H9 (cell line): ENCODE results near the gene AR. TPM values are rescaled to one million over a fixed set of nuclear protein-coding genes. Genes with fewer than 3 reads are reported as not detected.

Source experiments
- DNase-seq: peaks from one replicate; pipeline ENCODE4 v3.0.0-alpha.2; 2017
- H2AFZ ChIP-seq: one replicate; pipeline ENCODE4 v1.6.1; 2013; ENCODE audit warnings: mild to moderate bottlenecking, low read length, control low read depth, moderate library complexity
- H2AK5ac ChIP-seq: 2 replicates; pipeline ENCODE4 v1.6.1; 2013; ENCODE audit warnings: low read length, control low read depth, mixed read lengths; ENCODE audit not compliant: insufficient read length
- H2BK120ac ChIP-seq: one replicate; pipeline ENCODE4 v1.6.1; 2013; ENCODE audit warnings: low read depth, mild to moderate bottlenecking, low read length, control low read depth, inconsistent platforms; ENCODE audit not compliant: poor library complexity, severe bottlenecking
- H2BK12ac ChIP-seq: 2 replicates; pipeline ENCODE4 v1.6.1; 2013; ENCODE audit warnings: low read length, control low read depth, mixed read lengths, low read depth; ENCODE audit not compliant: insufficient read length
- H2BK15ac ChIP-seq: 2 replicates; pipeline ENCODE4 v1.6.1; 2013; ENCODE audit warnings: low read depth, low read length, control low read depth
- H2BK20ac ChIP-seq: one replicate; pipeline ENCODE4 v1.6.1; 2013; ENCODE audit warnings: low read depth, mild to moderate bottlenecking, low read length, control low read depth, inconsistent platforms; ENCODE audit not compliant: poor library complexity, severe bottlenecking
- H2BK5ac ChIP-seq: 2 replicates; pipeline ENCODE4 v1.6.1; 2013; ENCODE audit warnings: low read length, control low read depth, mixed read lengths; ENCODE audit not compliant: insufficient read length
- H3K14ac ChIP-seq: 2 replicates; pipeline ENCODE4 v1.6.1; 2013; ENCODE audit warnings: low read length, control low read depth; ENCODE audit not compliant: insufficient read depth
- H3K18ac ChIP-seq: 2 replicates; pipeline ENCODE4 v1.6.1; 2013; ENCODE audit warnings: low read depth, mild to moderate bottlenecking, mixed read lengths, low read length, control low read depth; ENCODE audit not compliant: insufficient read length
- H3K23ac ChIP-seq: 2 replicates; pipeline ENCODE4 v1.6.1; 2013; ENCODE audit warnings: low read length, control low read depth, mixed read lengths, low read depth; ENCODE audit not compliant: insufficient read length
- H3K23me2 ChIP-seq: 2 replicates; pipeline ENCODE4 v1.6.1; 2013; ENCODE audit warnings: low read depth, mild to moderate bottlenecking, mixed read lengths, low read length, control low read depth; ENCODE audit not compliant: insufficient read length, poor library complexity, severe bottlenecking
- H3K27ac ChIP-seq: 2 replicates; pipeline ENCODE4 v1.5.1; 2013; ENCODE audit warnings: low read length, control low read depth, mixed read lengths, low read depth; ENCODE audit not compliant: insufficient read length
- H3K27me3 ChIP-seq: 2 replicates; pipeline ENCODE4 v1.6.1; 2013; ENCODE audit warnings: low read length, control low read depth, inconsistent platforms; ENCODE audit not compliant: insufficient read depth
- H3K4ac ChIP-seq: 2 replicates; pipeline ENCODE4 v1.6.1; 2013; ENCODE audit warnings: low read depth, mild to moderate bottlenecking, control low read depth, inconsistent platforms, low read length, moderate library complexity
- H3K4me1 ChIP-seq: 2 replicates; pipeline ENCODE4 v1.6.1; 2013; ENCODE audit warnings: low read length, control low read depth, inconsistent platforms; ENCODE audit not compliant: insufficient read depth
- H3K4me2 ChIP-seq: 2 replicates; pipeline ENCODE4 v1.6.1; 2013; ENCODE audit warnings: low read length, control low read depth, mixed read lengths; ENCODE audit not compliant: insufficient read length, insufficient read depth
- H3K56ac ChIP-seq: 2 replicates; pipeline ENCODE4 v1.6.1; 2013; ENCODE audit warnings: low read depth, mild to moderate bottlenecking, mixed read lengths, low read length, control low read depth; ENCODE audit not compliant: insufficient read length
- H3K79me1 ChIP-seq: 2 replicates; pipeline ENCODE4 v1.6.1; 2013; ENCODE audit warnings: low read depth, mild to moderate bottlenecking, moderate library complexity, low read length, control low read depth, inconsistent platforms; ENCODE audit not compliant: insufficient read depth, poor library complexity, severe bottlenecking
- H3K79me2 ChIP-seq: 2 replicates; pipeline ENCODE4 v1.6.1; 2013; ENCODE audit warnings: low read length, control low read depth, inconsistent platforms; ENCODE audit not compliant: insufficient read depth
- H3K9ac ChIP-seq: 2 replicates; pipeline ENCODE4 v1.6.1; 2013; ENCODE audit warnings: low read length, control low read depth, mixed read lengths; ENCODE audit not compliant: insufficient read length; ENCODE audit errors: extremely low read depth
- H3K9me3 ChIP-seq: one replicate; pipeline ENCODE4 v1.6.1; 2013; ENCODE audit warnings: low read depth, low read length, inconsistent platforms; ENCODE audit not compliant: control insufficient read depth
- H3T11ph ChIP-seq: one replicate; pipeline ENCODE4 v1.6.1; 2013; ENCODE audit warnings: mild to moderate bottlenecking, low read length, control low read depth, inconsistent platforms
- H4K20me1 ChIP-seq: one replicate; pipeline ENCODE4 v1.6.1; 2013; ENCODE audit not compliant: control insufficient read depth, insufficient read length, insufficient read depth
- H4K5ac ChIP-seq: 2 replicates; pipeline ENCODE4 v1.6.1; 2013; ENCODE audit warnings: low read depth, mild to moderate bottlenecking, mixed read lengths, low read length, control low read depth; ENCODE audit not compliant: insufficient read length
- H4K8ac ChIP-seq: replicated peaks from 2 replicates; pipeline ENCODE4 v1.6.1; 2013; ENCODE audit warnings: low read length, control low read depth, mixed read lengths, low read depth; ENCODE audit not compliant: insufficient read length
- H4K91ac ChIP-seq: 2 replicates; pipeline ENCODE4 v1.6.1; 2013; ENCODE audit warnings: low read depth, mild to moderate bottlenecking, moderate library complexity, mixed read lengths, low read length, control low read depth; ENCODE audit not compliant: insufficient read length
- H3K27ac Mint-ChIP-seq, 3 experiments: 2 replicates in 2 of 3; 3 replicates in 1 of 3; pipeline ENCODE4 v1.8.0; 2020 to 2021; ENCODE audit warnings: mixed read lengths in 3 of 3, mild to moderate bottlenecking in 1 of 3, moderate library complexity in 1 of 3
- H3K27me3 Mint-ChIP-seq: 2 replicates; pipeline ENCODE4 v1.8.0; 2021; ENCODE audit warnings: low read depth, mild to moderate bottlenecking, moderate library complexity, mixed read lengths
- H3K36me3 Mint-ChIP-seq, 3 experiments: 2 replicates in 2 of 3; 3 replicates in 1 of 3; pipeline ENCODE4 v1.8.0; 2020 to 2021; ENCODE audit warnings: low read depth in 3 of 3, mixed read lengths in 3 of 3; ENCODE audit not compliant: insufficient read depth in 1 of 3
- H3K4me1 Mint-ChIP-seq, 2 experiments: 2 replicates each; pipeline ENCODE4 v1.8.0; 2020; ENCODE audit warnings: mixed read lengths in 2 of 2
- H3K4me3 Mint-ChIP-seq, 2 experiments: 2 replicates in 1 of 2; 3 replicates in 1 of 2; pipeline ENCODE4 v1.8.0; 2020 to 2021; ENCODE audit warnings: mild to moderate bottlenecking in 2 of 2, mixed read lengths in 2 of 2, moderate library complexity in 1 of 2
- H3K9me3 Mint-ChIP-seq, 2 experiments: 2 replicates in 1 of 2; 3 replicates in 1 of 2; pipeline ENCODE4 v1.8.0; 2020; ENCODE audit warnings: mild to moderate bottlenecking in 2 of 2, mixed read lengths in 2 of 2, moderate library complexity in 1 of 2
- CTCF ChIP-seq: fragments of 200-600 bp; sonication (generic); conservative IDR thresholded peaks from 3 replicates; pipeline ENCODE4 v1.8.0; 2021; ENCODE audit warnings: antibody characterized with exemption, mild to moderate bottlenecking
- total RNA-seq: library from RNA; stranded (reverse); gene quantifications from 2 replicates; pipeline ENCODE4 v1.2.1, GENCODE V29; 2021

AR gene
- total RNA-seq, 1 experiment from 2014 or later = 3.5 TPM

GRCh38 chrX:67503004-67503403 is 40.8 kb upstream of the AR start:
- H3K9me3 Mint-ChIP-seq = peaks cover 57 to 62% of the 10 kb centered on the region in 2 experiments
- Histone ChIP-seq H4K5ac (no peak overlapping the region), H3T11ph (no peak overlapping the region), H3K14ac (no peak overlapping the region), H4K91ac (no peak overlapping the region), H3K79me1 (no peaks in the 10 kb centered on the region), H2BK5ac (no peak overlapping the region), H3K18ac (no peak overlapping the region), H3K27ac (no peak overlapping the region), H2BK15ac (no peak overlapping the region), H4K20me1 (no peaks in the 10 kb centered on the region), H4K8ac (no peak overlapping the region), H3K79me2 (no peaks in the 10 kb centered on the region), H3K4ac (no peak overlapping the region), H3K23me2 (no peaks in the 10 kb centered on the region), H3K9ac (no peak overlapping the region), H2AK5ac (no peak overlapping the region), H3K4me2 (no peak overlapping the region), H3K4me1 (no peaks in the 10 kb centered on the region), H3K9me3 (no peaks in the 10 kb centered on the region), H2BK12ac (no peak overlapping the region), H2BK120ac (no peak overlapping the region), H3K56ac (no peak overlapping the region), H2AFZ (no peak overlapping the region), H2BK20ac (no peak overlapping the region), H3K27me3 (no peaks in the 10 kb centered on the region), H3K23ac (no peak overlapping the region)
- no peaks in the 10 kb centered on the region for H3K4me1 Mint-ChIP-seq
- no peak for DNase-seq
- no peak overlapping the region for H3K27ac Mint-ChIP-seq
- no peaks in the 10 kb centered on the region; the same call in 1 of the 2 replicates for H3K27me3 Mint-ChIP-seq
- peaks cover 0 to 4% (median 3%) of the 10 kb centered on the region in 3 experiments; a peak in 4 of 7 replicates for H3K36me3 Mint-ChIP-seq
- no peak overlapping the region for H3K4me3 Mint-ChIP-seq
- TF ChIP-seq CTCF = no peak
